Neural cell (in vitro differentiated cells): ENCODE data around the gene RFC5.

Experiments
- REST ChIP-seq: IDR thresholded peaks from 2 replicates; pipeline ENCODE4 v1.6.1; 2012; ENCODE audit warnings: borderline replicate concordance
- SMC3 ChIP-seq: fragments of 450-650 bp; conservative IDR thresholded peaks from 2 replicates; pipeline ENCODE4 v1.6.1; 2014; ENCODE audit warnings: antibody characterized with exemption, mild to moderate bottlenecking, moderate library complexity; ENCODE audit not compliant: poor library complexity
- TF ChIP-seq, protein P1 (sequence below): fragments of 450-650 bp; IDR thresholded peaks from 2 replicates; pipeline ENCODE4 v1.5.1; 2014; ENCODE audit warnings: antibody characterized with exemption, mild to moderate bottlenecking, moderate library complexity; ENCODE audit not compliant: poor library complexity, severe bottlenecking

DNA sequence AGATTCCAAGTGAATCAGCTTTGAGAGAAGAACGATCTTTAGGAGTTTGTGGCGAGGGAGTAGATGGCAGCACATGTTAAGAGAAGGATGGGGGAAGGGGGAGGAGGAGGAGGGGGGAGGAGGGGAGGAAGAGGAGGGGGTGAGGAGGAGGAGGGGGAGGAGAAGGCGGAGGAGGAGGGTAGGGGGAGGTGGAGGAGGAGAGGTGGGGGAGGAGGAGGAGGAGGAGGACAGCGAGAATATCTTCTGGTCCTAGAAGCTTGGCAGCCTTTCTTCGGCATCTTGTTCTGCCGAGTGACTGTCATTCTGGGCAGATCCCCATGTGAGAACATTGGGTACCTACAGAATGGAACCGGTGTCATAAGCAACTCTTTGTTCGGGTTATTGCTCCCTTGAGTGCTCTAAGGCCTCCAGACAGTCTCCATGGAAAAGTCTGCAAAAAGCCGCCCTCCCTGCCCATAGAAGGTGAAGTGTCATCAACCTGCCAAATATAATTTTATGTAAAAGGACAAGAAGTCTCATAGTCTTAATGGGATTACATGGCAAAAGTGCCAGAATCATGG lies 6.9 kb downstream of the RFC5 start:
- TF ChIP-seq, protein P1, sequence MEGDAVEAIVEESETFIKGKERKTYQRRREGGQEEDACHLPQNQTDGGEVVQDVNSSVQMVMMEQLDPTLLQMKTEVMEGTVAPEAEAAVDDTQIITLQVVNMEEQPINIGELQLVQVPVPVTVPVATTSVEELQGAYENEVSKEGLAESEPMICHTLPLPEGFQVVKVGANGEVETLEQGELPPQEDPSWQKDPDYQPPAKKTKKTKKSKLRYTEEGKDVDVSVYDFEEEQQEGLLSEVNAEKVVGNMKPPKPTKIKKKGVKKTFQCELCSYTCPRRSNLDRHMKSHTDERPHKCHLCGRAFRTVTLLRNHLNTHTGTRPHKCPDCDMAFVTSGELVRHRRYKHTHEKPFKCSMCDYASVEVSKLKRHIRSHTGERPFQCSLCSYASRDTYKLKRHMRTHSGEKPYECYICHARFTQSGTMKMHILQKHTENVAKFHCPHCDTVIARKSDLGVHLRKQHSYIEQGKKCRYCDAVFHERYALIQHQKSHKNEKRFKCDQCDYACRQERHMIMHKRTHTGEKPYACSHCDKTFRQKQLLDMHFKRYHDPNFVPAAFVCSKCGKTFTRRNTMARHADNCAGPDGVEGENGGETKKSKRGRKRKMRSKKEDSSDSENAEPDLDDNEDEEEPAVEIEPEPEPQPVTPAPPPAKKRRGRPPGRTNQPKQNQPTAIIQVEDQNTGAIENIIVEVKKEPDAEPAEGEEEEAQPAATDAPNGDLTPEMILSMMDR = no peak
- TF ChIP-seq REST = no peak
- no peak for TF ChIP-seq SMC3
